Measurements from ENCODE around the gene CEP170B.

The CEP170B gene

GRCh38 chr14:104923640-104924420 is 58.8 kb downstream of the CEP170B start:
- TF ChIP-seq CTCF (IDR thresholded peaks at IDR 0.05), result no peak
- H3K4me3 Mint-ChIP-seq, result no peak overlapping the region
- peaks cover 30% of the 10 kb centered on the region for H3K9me3 Mint-ChIP-seq
- no peak overlapping the region for H3K27ac Mint-ChIP-seq
- DNase-seq, result no peak
- H3K27me3 Mint-ChIP-seq (ENCODE audit: low read depth, poor library complexity), result peaks cover 8% of the 10 kb centered on the region
- H3K4me1 Mint-ChIP-seq, result peaks cover 16% of the 10 kb centered on the region
- H3K36me3 Mint-ChIP-seq (ENCODE audit: low read depth), result peaks cover 7% of the 10 kb centered on the region

GRCh38 chr14:104924421-104925213 is 59.5 kb downstream of the CEP170B start, which contains the start of gene PLD4:
Gene PLD4, plus strand, starts transcription at chr14:104924879. Its CDS starts 2,262 bp downstream, at chr14:104927141.
- H3K27me3 Mint-ChIP-seq (ENCODE audit: low read depth, poor library complexity), result peaks cover 14% of the 10 kb centered on the region
- peaks cover 3% of the 10 kb centered on the region for H3K36me3 Mint-ChIP-seq (ENCODE audit: low read depth)
- no peak within 1 kb of the TSS for H3K4me3 Mint-ChIP-seq
- no peak for TF ChIP-seq CTCF (IDR thresholded peaks at IDR 0.05)
- H3K4me1 Mint-ChIP-seq, result peaks cover 8% of the 10 kb centered on the region
- DNase-seq, result no peak
- H3K27ac Mint-ChIP-seq, result no peak within 1 kb of the TSS
- peaks cover 23% of the 10 kb centered on the region for H3K9me3 Mint-ChIP-seq

GRCh38 chr14:104925214-104925854 is 60.3 kb downstream of the CEP170B start:
- peaks cover 19% of the 10 kb centered on the region for H3K9me3 Mint-ChIP-seq
- H3K27ac Mint-ChIP-seq, result no peak overlapping the region
- peaks cover 4% of the 10 kb centered on the region for H3K4me1 Mint-ChIP-seq
- DNase-seq, result no peak
- no peak for TF ChIP-seq CTCF (IDR thresholded peaks at IDR 0.05)
- peaks cover 21% of the 10 kb centered on the region for H3K27me3 Mint-ChIP-seq (ENCODE audit: low read depth, poor library complexity)
- H3K4me3 Mint-ChIP-seq, result no peak overlapping the region
- H3K36me3 Mint-ChIP-seq (ENCODE audit: low read depth), result no peaks in the 10 kb centered on the region

GRCh38 chr14:104925855-104926609 is 61.0 kb downstream of the CEP170B start:
- DNase-seq, result no peak
- no peak overlapping the region for H3K27ac Mint-ChIP-seq
- peaks cover 12% of the 10 kb centered on the region for H3K9me3 Mint-ChIP-seq
- H3K36me3 Mint-ChIP-seq (ENCODE audit: low read depth), result no peaks in the 10 kb centered on the region
- H3K4me1 Mint-ChIP-seq, result peaks cover 4% of the 10 kb centered on the region
- TF ChIP-seq CTCF (IDR thresholded peaks at IDR 0.05), result no peak
- H3K4me3 Mint-ChIP-seq, result no peak overlapping the region
- peaks cover 28% of the 10 kb centered on the region for H3K27me3 Mint-ChIP-seq (ENCODE audit: low read depth, poor library complexity)

- Mint-ChIP-seq H3K4me3 (no peak overlapping the region), H3K27me3 (ENCODE audit: low read depth, poor library complexity) (peaks cover 36% of the 10 kb centered on the region), H3K9me3 (peaks cover 4% of the 10 kb centered on the region), H3K27ac (no peak overlapping the region), H3K36me3 (ENCODE audit: low read depth) (no peaks in the 10 kb centered on the region), H3K4me1 (peaks cover 4% of the 10 kb centered on the region)
- TF ChIP-seq CTCF (IDR thresholded peaks at IDR 0.05), result no peak
- DNase-seq, result no peak
Observed at GRCh38 chr14:104926619-104927431, 61.8 kb downstream of the CEP170B start.

Data from nephron progenitor cell (in vitro differentiated cells).